Measurements from ENCODE around the gene GOLGB1.

Gene GOLGB1

DNA sequence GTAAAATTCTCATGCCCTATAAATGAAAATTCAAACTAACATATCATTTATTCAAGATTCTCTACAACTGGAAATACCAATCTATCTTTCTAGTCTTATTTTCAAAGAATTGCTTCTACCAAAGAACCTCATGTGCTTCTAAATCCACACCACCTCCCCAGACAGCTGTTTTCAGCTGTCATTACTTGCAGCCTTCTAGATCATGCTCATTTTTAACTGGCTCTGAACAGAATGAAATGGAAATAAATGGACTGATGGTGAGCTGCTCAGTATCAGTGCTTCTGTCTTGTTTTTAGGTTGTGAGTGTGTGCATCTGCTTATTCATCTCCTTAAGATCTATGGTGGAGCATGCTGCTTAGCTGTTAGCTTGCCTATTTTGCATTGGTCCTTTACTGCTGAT is 29.4 kb downstream of the GOLGB1 start:
- H3K27ac ChIP-seq (ENCODE audit: low read depth in 2 of 2, low read length in 2 of 2) = no peak overlapping the region
- no peaks in the 10 kb centered on the region for H3K4me1 ChIP-seq (ENCODE audit: control insufficient read depth in 2 of 2, insufficient read depth in 2 of 2, low read length in 2 of 2)
- H3K4me3 ChIP-seq (ENCODE audit: low read length in 2 of 2) = no peak overlapping the region
- H3K9ac ChIP-seq (ENCODE audit: low read depth in 1 of 2, low read length in 2 of 2) = no peak overlapping the region
- no peaks in the 10 kb centered on the region for H3K27me3 ChIP-seq (ENCODE audit: control insufficient read depth in 2 of 2, insufficient read depth in 2 of 2, low read length in 2 of 2)
- peaks cover 79 to 81% of the 10 kb centered on the region in 2 donors for H3K36me3 ChIP-seq (ENCODE audit: control insufficient read depth in 2 of 2, insufficient read depth in 2 of 2, low read length in 2 of 2)
- H3K9me3 ChIP-seq (ENCODE audit: control insufficient read depth in 2 of 2, low read length in 2 of 2) = no peaks in the 10 kb centered on the region

DNA sequence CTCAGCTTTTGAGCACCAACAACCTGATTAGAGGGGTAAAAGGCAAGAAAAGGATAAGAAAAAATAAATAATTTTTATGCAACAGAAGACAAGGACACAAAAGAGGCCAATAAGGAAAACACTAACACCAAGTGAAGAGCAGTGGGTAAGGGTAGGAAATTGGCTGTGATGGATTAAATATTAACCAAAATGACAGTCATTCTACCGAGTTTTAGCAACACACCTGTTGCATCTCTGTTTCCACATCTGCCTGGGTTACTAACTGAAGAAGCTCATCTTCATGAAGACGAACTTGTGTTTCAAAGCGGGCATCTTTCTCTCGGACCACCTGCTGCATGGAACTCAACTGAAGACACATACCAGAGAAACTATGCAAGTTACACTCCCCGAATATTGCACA is 30.1 kb downstream of the GOLGB1 start:
- no peaks in the 10 kb centered on the region for H3K9me3 ChIP-seq (ENCODE audit: control insufficient read depth in 2 of 2, low read length in 2 of 2)
- no peak overlapping the region for H3K4me3 ChIP-seq (ENCODE audit: low read length in 2 of 2)
- no peak overlapping the region for H3K27ac ChIP-seq (ENCODE audit: low read depth in 2 of 2, low read length in 2 of 2)
- no peaks in the 10 kb centered on the region for H3K27me3 ChIP-seq (ENCODE audit: control insufficient read depth in 2 of 2, insufficient read depth in 2 of 2, low read length in 2 of 2)
- no peaks in the 10 kb centered on the region for H3K4me1 ChIP-seq (ENCODE audit: control insufficient read depth in 2 of 2, insufficient read depth in 2 of 2, low read length in 2 of 2)
- no peak overlapping the region for H3K9ac ChIP-seq (ENCODE audit: low read depth in 1 of 2, low read length in 2 of 2)
- peaks cover 78 to 79% of the 10 kb centered on the region in 2 donors for H3K36me3 ChIP-seq (ENCODE audit: control insufficient read depth in 2 of 2, insufficient read depth in 2 of 2, low read length in 2 of 2)

DNA sequence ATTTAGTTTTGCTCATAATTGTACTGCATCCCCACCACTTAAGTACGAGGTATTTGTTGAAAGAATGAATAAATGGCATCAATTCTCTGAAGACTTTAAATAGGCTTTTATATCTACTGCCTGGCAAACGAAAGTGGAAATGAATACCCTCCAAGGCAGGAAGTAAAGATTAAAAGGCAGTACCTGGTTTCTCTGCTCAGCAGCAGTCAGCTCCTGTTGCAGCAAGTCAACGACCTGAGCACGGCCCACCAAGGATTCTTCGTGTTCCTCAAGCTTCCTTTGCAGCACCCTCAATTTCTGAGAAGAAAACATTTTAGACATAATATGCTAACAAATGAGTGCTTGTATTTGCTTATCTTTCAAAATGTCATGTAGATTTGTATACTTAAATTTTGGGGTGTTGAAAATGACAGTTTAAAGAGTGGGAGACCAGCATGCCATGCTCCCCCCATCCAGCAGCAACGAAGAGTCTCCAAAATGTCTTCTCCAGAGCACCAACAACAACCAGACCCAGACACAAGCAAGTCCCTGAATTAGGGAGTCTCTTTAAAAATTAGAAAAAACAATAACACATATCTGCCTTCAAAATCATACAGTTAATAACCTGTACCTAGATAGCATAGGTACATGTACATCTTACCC is 31.2 kb downstream of the GOLGB1 start:
- no peaks in the 10 kb centered on the region for H3K27me3 ChIP-seq (ENCODE audit: control insufficient read depth in 2 of 2, insufficient read depth in 2 of 2, low read length in 2 of 2)
- no peaks in the 10 kb centered on the region for H3K4me1 ChIP-seq (ENCODE audit: control insufficient read depth in 2 of 2, insufficient read depth in 2 of 2, low read length in 2 of 2)
- peaks cover 78 to 81% of the 10 kb centered on the region in 2 donors for H3K36me3 ChIP-seq (ENCODE audit: control insufficient read depth in 2 of 2, insufficient read depth in 2 of 2, low read length in 2 of 2)
- no peak overlapping the region for H3K4me3 ChIP-seq (ENCODE audit: low read length in 2 of 2)
- no peak overlapping the region for H3K9ac ChIP-seq (ENCODE audit: low read depth in 1 of 2, low read length in 2 of 2)
- H3K9me3 ChIP-seq (ENCODE audit: control insufficient read depth in 2 of 2, low read length in 2 of 2) = no peaks in the 10 kb centered on the region
- no peak overlapping the region for H3K27ac ChIP-seq (ENCODE audit: low read depth in 2 of 2, low read length in 2 of 2)

DNA sequence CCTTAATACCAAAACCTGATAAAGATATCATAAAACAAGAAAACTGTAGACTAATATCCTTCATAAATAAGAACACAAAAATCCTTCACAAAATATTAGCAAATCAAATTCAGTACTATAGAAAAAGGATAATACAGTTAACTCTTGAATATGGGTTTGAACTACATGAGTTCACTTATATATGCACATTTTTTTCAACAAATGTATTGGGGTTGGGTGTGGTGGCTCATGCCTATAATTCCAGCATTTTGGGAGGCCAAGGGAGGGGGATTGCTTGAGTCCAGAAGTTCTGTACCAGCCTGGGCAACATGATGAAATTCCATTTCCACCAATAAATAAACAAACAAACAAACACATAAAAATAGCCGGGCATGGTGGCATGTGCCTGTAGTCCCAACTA is 39.2 kb downstream of the GOLGB1 start:
- no peaks in the 10 kb centered on the region for H3K4me1 ChIP-seq (ENCODE audit: control insufficient read depth in 2 of 2, insufficient read depth in 2 of 2, low read length in 2 of 2)
- H3K4me3 ChIP-seq (ENCODE audit: low read length in 2 of 2) = no peak overlapping the region
- H3K9ac ChIP-seq (ENCODE audit: low read depth in 1 of 2, low read length in 2 of 2) = no peak overlapping the region
- no peak overlapping the region for H3K27ac ChIP-seq (ENCODE audit: low read depth in 2 of 2, low read length in 2 of 2)
- no peaks in the 10 kb centered on the region for H3K9me3 ChIP-seq (ENCODE audit: control insufficient read depth in 2 of 2, low read length in 2 of 2)
- peaks cover 33 to 37% of the 10 kb centered on the region in 2 donors for H3K36me3 ChIP-seq (ENCODE audit: control insufficient read depth in 2 of 2, insufficient read depth in 2 of 2, low read length in 2 of 2)
- H3K27me3 ChIP-seq (ENCODE audit: control insufficient read depth in 2 of 2, insufficient read depth in 2 of 2, low read length in 2 of 2) = no peaks in the 10 kb centered on the region

DNA sequence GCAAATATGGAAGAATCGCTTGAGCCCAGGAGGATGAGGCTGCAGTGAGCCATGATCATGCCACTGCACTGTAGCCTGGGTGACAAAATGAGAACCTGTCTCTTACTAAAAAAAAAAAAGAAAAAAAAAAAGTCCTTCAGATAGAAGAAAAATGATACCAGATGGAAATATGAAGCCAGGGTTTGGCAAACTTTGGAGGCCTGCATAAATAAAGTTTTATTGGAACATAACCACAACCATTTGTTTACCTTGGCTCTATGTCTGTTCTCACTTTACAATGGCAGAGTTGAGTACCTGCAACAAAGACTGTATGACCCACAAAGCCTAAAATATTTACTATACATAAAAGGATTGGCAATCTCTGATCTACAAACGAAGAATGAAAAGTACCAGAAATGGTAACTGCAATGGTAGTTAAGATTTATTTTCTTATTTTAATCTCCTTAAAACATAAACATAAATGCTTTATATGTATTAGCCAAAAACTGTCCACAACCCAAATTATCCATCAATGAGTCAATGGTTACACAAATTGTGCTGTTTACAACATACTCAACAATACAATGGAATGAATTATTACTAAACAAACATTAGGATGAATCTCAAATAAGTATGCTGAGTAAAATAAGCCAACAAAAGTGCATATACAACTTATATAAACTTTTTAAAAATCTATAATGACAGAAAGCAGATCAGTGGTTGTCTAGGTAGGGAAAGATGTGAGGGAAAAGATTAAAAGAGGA is 41.8 kb downstream of the GOLGB1 start:
- no peaks in the 10 kb centered on the region for H3K9me3 ChIP-seq (ENCODE audit: control insufficient read depth in 2 of 2, low read length in 2 of 2)
- no peak overlapping the region for H3K27ac ChIP-seq (ENCODE audit: low read depth in 2 of 2, low read length in 2 of 2)

DNA sequence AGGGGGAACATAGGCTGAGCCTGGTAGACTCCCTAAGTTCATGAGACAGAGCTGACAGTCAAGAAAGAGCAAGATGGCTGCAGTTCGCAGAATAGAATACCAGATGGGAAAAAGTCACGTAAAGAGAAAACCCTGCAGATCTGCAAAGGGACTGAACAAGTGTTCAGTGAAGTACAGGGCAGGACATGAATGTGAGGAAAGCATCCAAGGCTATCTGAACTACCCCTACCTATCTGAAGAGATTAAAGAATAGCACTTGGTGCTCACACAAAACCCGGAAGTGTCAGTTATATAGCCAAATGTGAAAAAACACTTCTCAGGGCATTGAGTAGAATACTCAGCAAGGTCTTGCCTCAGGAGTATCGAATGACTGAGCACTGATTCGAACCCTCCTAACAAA is 44.0 kb downstream of the GOLGB1 start:
- Histone ChIP-seq H3K9ac (ENCODE audit: low read depth in 1 of 2, low read length in 2 of 2) (no peak overlapping the region), H3K36me3 (ENCODE audit: control insufficient read depth in 2 of 2, insufficient read depth in 2 of 2, low read length in 2 of 2) (peaks cover 35 to 38% of the 10 kb centered on the region in 2 donors), H3K4me1 (ENCODE audit: control insufficient read depth in 2 of 2, insufficient read depth in 2 of 2, low read length in 2 of 2) (no peaks in the 10 kb centered on the region), H3K27ac (ENCODE audit: low read depth in 2 of 2, low read length in 2 of 2) (no peak overlapping the region), H3K27me3 (ENCODE audit: control insufficient read depth in 2 of 2, insufficient read depth in 2 of 2, low read length in 2 of 2) (no peaks in the 10 kb centered on the region), H3K4me3 (ENCODE audit: low read length in 2 of 2) (no peak overlapping the region), H3K9me3 (ENCODE audit: control insufficient read depth in 2 of 2, low read length in 2 of 2) (no peaks in the 10 kb centered on the region)

More for the DNA sequence above, 41.8 kb downstream of the GOLGB1 start:
- Histone ChIP-seq H3K9ac (ENCODE audit: low read depth in 1 of 2, low read length in 2 of 2) (no peak overlapping the region), H3K27me3 (ENCODE audit: control insufficient read depth in 2 of 2, insufficient read depth in 2 of 2, low read length in 2 of 2) (no peaks in the 10 kb centered on the region), H3K4me1 (ENCODE audit: control insufficient read depth in 2 of 2, insufficient read depth in 2 of 2, low read length in 2 of 2) (no peaks in the 10 kb centered on the region), H3K4me3 (ENCODE audit: low read length in 2 of 2) (no peak overlapping the region), H3K36me3 (ENCODE audit: control insufficient read depth in 2 of 2, insufficient read depth in 2 of 2, low read length in 2 of 2) (peaks cover 17 to 22% of the 10 kb centered on the region in 2 donors)

DNA sequence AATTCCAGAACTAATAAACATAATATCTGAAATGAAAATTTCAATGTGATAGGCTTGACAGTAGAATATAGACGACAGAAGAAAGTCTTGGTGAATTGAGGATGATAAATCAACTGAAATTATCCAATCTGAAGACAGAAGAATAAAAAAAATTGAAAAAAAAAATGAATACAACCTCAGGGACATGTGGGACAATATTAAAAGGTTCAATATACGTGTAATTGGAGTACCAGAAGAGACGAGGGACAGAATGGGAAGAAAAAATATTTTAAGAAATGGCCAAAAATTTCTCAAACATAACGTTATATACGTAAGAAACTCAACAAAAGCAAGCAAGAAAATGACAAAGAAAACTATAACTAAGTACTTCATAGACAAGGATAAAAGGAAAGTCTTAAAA is 45.6 kb downstream of the GOLGB1 start:
- no peak overlapping the region for H3K4me3 ChIP-seq (ENCODE audit: low read length in 2 of 2)
- H3K9ac ChIP-seq (ENCODE audit: low read depth in 1 of 2, low read length in 2 of 2) = no peak overlapping the region
- H3K9me3 ChIP-seq (ENCODE audit: control insufficient read depth in 2 of 2, low read length in 2 of 2) = no peaks in the 10 kb centered on the region
- no peak overlapping the region for H3K27ac ChIP-seq (ENCODE audit: low read depth in 2 of 2, low read length in 2 of 2)
- peaks cover 42 to 52% of the 10 kb centered on the region in 2 donors for H3K36me3 ChIP-seq (ENCODE audit: control insufficient read depth in 2 of 2, insufficient read depth in 2 of 2, low read length in 2 of 2)
- H3K27me3 ChIP-seq (ENCODE audit: control insufficient read depth in 2 of 2, insufficient read depth in 2 of 2, low read length in 2 of 2) = no peaks in the 10 kb centered on the region
- H3K4me1 ChIP-seq (ENCODE audit: control insufficient read depth in 2 of 2, insufficient read depth in 2 of 2, low read length in 2 of 2) = no peaks in the 10 kb centered on the region

DNA sequence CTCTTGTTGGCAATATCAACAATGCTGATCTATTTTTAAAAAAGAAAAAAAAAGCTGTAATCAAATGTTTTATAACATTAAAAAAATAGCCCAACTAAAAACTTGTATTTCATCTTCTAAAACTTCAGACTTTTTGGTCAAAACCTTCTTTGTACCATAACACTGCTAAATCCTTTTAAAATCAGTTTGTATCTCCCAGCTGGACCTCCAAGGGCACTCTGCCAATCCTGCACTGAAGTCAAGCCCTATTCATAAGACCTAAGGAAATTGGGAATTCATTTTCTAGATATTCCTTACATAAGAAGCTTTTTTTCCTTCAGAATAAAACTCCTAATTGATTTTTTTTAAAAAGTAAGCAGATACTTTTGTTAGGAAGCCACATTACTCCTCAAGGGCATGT is 50.6 kb downstream of the GOLGB1 start:
- H3K9me3 ChIP-seq (ENCODE audit: control insufficient read depth in 2 of 2, low read length in 2 of 2) = no peaks in the 10 kb centered on the region
- H3K27me3 ChIP-seq (ENCODE audit: control insufficient read depth in 2 of 2, insufficient read depth in 2 of 2, low read length in 2 of 2) = no peaks in the 10 kb centered on the region
- no peak overlapping the region for H3K27ac ChIP-seq (ENCODE audit: low read depth in 2 of 2, low read length in 2 of 2)
- no peaks in the 10 kb centered on the region for H3K4me1 ChIP-seq (ENCODE audit: control insufficient read depth in 2 of 2, insufficient read depth in 2 of 2, low read length in 2 of 2)
- H3K4me3 ChIP-seq (ENCODE audit: low read length in 2 of 2) = no peak overlapping the region
- H3K36me3 ChIP-seq (ENCODE audit: control insufficient read depth in 2 of 2, insufficient read depth in 2 of 2, low read length in 2 of 2) = peaks cover 52 to 62% of the 10 kb centered on the region in 2 donors
- no peak overlapping the region for H3K9ac ChIP-seq (ENCODE audit: low read depth in 1 of 2, low read length in 2 of 2)

DNA sequence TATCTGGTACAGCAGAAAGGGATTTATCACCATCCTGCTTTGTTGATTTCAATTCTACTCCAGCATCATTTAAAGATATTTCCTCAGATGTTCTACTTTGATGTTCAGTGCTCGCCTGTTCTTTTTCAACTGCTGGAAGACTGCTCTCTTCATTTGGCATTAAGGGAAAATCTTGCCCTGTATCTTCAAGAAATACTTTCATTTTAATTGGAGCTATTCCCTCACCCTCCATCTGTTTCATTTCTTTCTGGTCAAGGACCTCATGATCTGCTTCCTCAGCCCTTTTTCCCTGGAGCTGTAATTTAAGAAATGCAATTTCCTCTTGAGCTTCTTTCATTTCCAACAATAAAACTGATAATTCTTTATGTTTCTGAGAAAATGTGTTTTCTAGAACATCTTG is 51.1 kb downstream of the GOLGB1 start:
- H3K9ac ChIP-seq (ENCODE audit: low read depth in 1 of 2, low read length in 2 of 2) = no peak overlapping the region
- H3K4me3 ChIP-seq (ENCODE audit: low read length in 2 of 2) = no peak overlapping the region
- peaks cover 56 to 62% of the 10 kb centered on the region in 2 donors for H3K36me3 ChIP-seq (ENCODE audit: control insufficient read depth in 2 of 2, insufficient read depth in 2 of 2, low read length in 2 of 2)
- H3K27me3 ChIP-seq (ENCODE audit: control insufficient read depth in 2 of 2, insufficient read depth in 2 of 2, low read length in 2 of 2) = no peaks in the 10 kb centered on the region
- no peaks in the 10 kb centered on the region for H3K4me1 ChIP-seq (ENCODE audit: control insufficient read depth in 2 of 2, insufficient read depth in 2 of 2, low read length in 2 of 2)
- H3K27ac ChIP-seq (ENCODE audit: low read depth in 2 of 2, low read length in 2 of 2) = no peak overlapping the region
- H3K9me3 ChIP-seq (ENCODE audit: control insufficient read depth in 2 of 2, low read length in 2 of 2) = no peaks in the 10 kb centered on the region

DNA sequence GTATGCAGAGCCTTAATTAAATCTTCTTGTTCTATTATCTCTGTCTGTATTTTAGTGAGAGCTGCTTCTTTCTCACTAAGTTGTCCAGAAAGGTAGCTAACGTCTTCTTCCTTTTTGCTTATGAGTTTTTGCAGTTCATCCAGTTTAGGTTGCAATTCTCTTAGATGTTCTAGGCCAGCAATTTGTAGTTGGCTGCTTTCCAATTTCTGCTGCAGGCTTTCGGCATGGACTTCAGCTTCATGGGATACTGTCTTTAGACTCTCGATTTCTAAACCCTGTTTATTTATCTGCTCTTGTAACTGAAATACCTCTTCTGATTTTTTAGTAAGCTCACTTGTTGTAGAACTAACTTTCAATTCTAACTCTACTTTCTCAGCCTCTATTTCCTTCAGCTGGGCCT is 53.4 kb downstream of the GOLGB1 start:
- Histone ChIP-seq H3K27me3 (ENCODE audit: control insufficient read depth in 2 of 2, insufficient read depth in 2 of 2, low read length in 2 of 2) (no peaks in the 10 kb centered on the region), H3K27ac (ENCODE audit: low read depth in 2 of 2, low read length in 2 of 2) (no peak overlapping the region), H3K9me3 (ENCODE audit: control insufficient read depth in 2 of 2, low read length in 2 of 2) (no peaks in the 10 kb centered on the region), H3K4me1 (ENCODE audit: control insufficient read depth in 2 of 2, insufficient read depth in 2 of 2, low read length in 2 of 2) (no peaks in the 10 kb centered on the region), H3K4me3 (ENCODE audit: low read length in 2 of 2) (no peak overlapping the region), H3K9ac (ENCODE audit: low read depth in 1 of 2, low read length in 2 of 2) (no peak overlapping the region), H3K36me3 (ENCODE audit: control insufficient read depth in 2 of 2, insufficient read depth in 2 of 2, low read length in 2 of 2) (peaks cover 58 to 61% of the 10 kb centered on the region in 2 donors)

All from mucosa of rectum (tissue), 2 donors.